Vagina (tissue), 2 donors: ENCODE measurements around the gene MTA3. TPM values are rescaled to one million over a fixed set of nuclear protein-coding genes. Genes with fewer than 3 reads are reported as not detected.

Experiments used
- DNase-seq, 2 donors: peaks; one replicate each; pipeline ENCODE4 v3.0.0-alpha.2; 2017; ENCODE audit errors: extremely low spot score in 2 of 2
- H3K27ac ChIP-seq: fragments of 200-600 bp; sonication (generic); one replicate; pipeline ENCODE4 v1.5.1; 2019
- H3K27me3 ChIP-seq: fragments of 200-600 bp; sonication (generic); one replicate; pipeline ENCODE4 v1.5.1; 2019
- H3K36me3 ChIP-seq, 2 donors: fragments of 200-600 bp; sonication (generic); one replicate each; pipeline ENCODE4 v1.5.1; 2017 to 2019
- H3K4me1 ChIP-seq: fragments of 200-600 bp; sonication (generic); one replicate; pipeline ENCODE4 v1.5.1; 2019
- H3K4me3 ChIP-seq, 2 donors: fragments of 200-600 bp; sonication (generic); 1 replicate in 1 of 2; 2 replicates in 1 of 2; pipeline ENCODE4 v1.5.1; 2016 to 2019
- H3K9me3 ChIP-seq: fragments of 200-600 bp; sonication (generic); one replicate; pipeline ENCODE4 v1.5.1; 2019
- POLR2A ChIP-seq, 2 donors: fragments of 450-650 bp; IDR thresholded peaks; one replicate each; pipeline ENCODE4 v1.6.1; 2017; ENCODE audit warnings: antibody characterized with exemption in 2 of 2, mild to moderate bottlenecking in 2 of 2, moderate library complexity in 2 of 2
- POLR2AphosphoS5 ChIP-seq, 2 donors: sonication (generic); formaldehyde crosslinking; IDR thresholded peaks; one replicate each; pipeline ENCODE4 v1.9.0; 2017; ENCODE audit warnings: antibody characterized with exemption in 2 of 2, mild to moderate bottlenecking in 2 of 2, low read depth in 1 of 2; ENCODE audit not compliant: insufficient read depth in 1 of 2
- intact Hi-C: fragments of 100-400 bp; cut with DNase I; formaldehyde crosslinking; loops from one replicate; pipeline ENCODE4 v1.15.1; 2023
- total RNA-seq: library from RNA; depleted of rRNA; stranded (reverse); fragments of >200 nt; gene quantifications from one replicate; pipeline ENCODE4 v1.2.3, GENCODE V29; 2016
- TF ChIP-seq, protein P1 (sequence below), 3 experiments: fragments of 450-650 bp in 2 of 3; fragments of 200-600 bp in 1 of 3; sonication (generic) in 1 of 3; IDR thresholded peaks; one replicate each; pipeline ENCODE4 v1.5.1; 2017 to 2019; ENCODE audit warnings: antibody characterized with exemption in 3 of 3, mild to moderate bottlenecking in 2 of 3, moderate library complexity in 2 of 3

Gene MTA3
- total RNA-seq, 1 donor from 2014 or later, result 46.7 TPM

DNA sequence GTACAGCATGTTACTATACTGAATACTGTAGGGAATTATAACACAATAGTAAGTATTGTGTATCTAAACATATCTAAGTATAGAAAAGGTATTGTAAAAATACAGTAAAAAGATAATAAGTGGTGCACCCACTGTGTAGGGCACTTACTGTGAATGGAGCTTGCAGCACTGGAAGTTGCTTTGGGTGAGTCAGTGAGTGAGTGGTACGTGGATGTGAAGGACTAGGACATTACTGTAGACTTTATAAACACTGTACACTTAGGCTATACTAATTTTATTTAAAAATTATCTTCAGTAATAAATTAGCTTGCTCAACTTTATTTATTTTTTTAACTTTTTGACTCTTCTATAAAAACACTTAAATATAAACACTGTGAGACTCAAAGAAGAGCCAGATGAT, 82.6 kb downstream of the MTA3 start:
- peaks cover 6% of the 10 kb centered on the region for H3K4me1 ChIP-seq
- no peak overlapping the region for H3K27ac ChIP-seq
- H3K27me3 ChIP-seq, result no peaks in the 10 kb centered on the region
- intact Hi-C loops, result no loop called here
- no peaks in the 10 kb centered on the region for H3K9me3 ChIP-seq
- peaks cover 0 to 5% of the 10 kb centered on the region in 2 donors for H3K36me3 ChIP-seq
- H3K4me3 ChIP-seq, result no peak overlapping the region
- no peak for DNase-seq
- TF ChIP-seq POLR2A (IDR thresholded peaks at IDR 0.05) (no peak), POLR2AphosphoS5 (IDR thresholded peaks at IDR 0.05; ENCODE audit: insufficient read depth in 1 of 2, low read depth in 1 of 2) (no peak)
- TF ChIP-seq, protein P1, sequence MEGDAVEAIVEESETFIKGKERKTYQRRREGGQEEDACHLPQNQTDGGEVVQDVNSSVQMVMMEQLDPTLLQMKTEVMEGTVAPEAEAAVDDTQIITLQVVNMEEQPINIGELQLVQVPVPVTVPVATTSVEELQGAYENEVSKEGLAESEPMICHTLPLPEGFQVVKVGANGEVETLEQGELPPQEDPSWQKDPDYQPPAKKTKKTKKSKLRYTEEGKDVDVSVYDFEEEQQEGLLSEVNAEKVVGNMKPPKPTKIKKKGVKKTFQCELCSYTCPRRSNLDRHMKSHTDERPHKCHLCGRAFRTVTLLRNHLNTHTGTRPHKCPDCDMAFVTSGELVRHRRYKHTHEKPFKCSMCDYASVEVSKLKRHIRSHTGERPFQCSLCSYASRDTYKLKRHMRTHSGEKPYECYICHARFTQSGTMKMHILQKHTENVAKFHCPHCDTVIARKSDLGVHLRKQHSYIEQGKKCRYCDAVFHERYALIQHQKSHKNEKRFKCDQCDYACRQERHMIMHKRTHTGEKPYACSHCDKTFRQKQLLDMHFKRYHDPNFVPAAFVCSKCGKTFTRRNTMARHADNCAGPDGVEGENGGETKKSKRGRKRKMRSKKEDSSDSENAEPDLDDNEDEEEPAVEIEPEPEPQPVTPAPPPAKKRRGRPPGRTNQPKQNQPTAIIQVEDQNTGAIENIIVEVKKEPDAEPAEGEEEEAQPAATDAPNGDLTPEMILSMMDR (IDR thresholded peaks at IDR 0.05), result no peak

DNA sequence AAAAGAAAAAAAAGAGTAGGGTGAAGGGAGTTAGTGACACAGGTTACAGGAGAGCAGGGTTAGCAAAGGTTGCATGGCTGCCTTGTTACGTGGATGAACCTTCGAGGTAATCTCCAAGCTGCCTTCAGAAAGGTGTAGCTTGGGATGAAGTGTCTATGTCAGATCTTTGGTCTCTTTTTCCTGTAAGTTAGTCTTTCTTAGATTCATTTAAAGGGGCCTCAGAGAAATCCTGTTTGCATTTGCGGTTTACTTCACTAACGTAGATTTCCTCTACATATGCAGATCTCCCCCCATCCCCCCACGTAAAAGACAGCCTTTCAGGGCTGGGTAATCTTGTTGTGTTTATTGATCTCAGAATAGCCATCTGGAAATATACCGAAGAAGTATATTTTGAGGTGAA, 83.7 kb downstream of the MTA3 start:
- intact Hi-C loops, result no loop called here
- H3K27me3 ChIP-seq, result no peaks in the 10 kb centered on the region
- DNase-seq, result no peak
- no peak overlapping the region for H3K4me3 ChIP-seq
- no peaks in the 10 kb centered on the region for H3K9me3 ChIP-seq
- H3K36me3 ChIP-seq, result no peaks in the 10 kb centered on the region
- TF ChIP-seq POLR2AphosphoS5 (IDR thresholded peaks at IDR 0.05; ENCODE audit: insufficient read depth in 1 of 2, low read depth in 1 of 2), result no peak
- TF ChIP-seq POLR2A (IDR thresholded peaks at IDR 0.05), result no peak
- TF ChIP-seq, protein P1 (IDR thresholded peaks at IDR 0.05), result no peak
- peaks cover 6% of the 10 kb centered on the region for H3K4me1 ChIP-seq
- no peak overlapping the region for H3K27ac ChIP-seq

DNA sequence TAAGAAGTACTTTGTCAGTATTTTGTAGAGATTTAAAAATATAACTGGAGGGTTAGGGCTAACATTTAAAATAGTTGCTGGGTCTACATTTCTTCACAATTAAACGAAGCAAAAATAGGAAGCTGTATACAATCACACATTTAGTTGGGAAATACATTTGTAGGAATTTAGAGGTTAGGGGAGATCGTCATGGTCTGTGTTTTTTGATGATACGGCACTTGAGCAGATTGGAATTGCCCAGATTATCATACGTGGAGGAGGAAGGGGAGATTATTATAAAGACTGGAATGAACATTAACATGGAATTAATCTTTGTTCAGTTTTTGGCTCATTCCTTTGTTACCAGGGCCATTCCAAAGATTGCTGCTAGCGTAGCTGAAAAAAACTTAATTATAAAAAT, 84.6 kb downstream of the MTA3 start:
- intact Hi-C loops, result no loop called here
- no peak for TF ChIP-seq POLR2AphosphoS5 (IDR thresholded peaks at IDR 0.05; ENCODE audit: insufficient read depth in 1 of 2, low read depth in 1 of 2)
- TF ChIP-seq POLR2A (IDR thresholded peaks at IDR 0.05), result no peak
- TF ChIP-seq, protein P1 (IDR thresholded peaks at IDR 0.05), result no peak
- Histone ChIP-seq H3K36me3 (no peaks in the 10 kb centered on the region), H3K4me1 (peaks cover 6% of the 10 kb centered on the region), H3K27me3 (no peaks in the 10 kb centered on the region), H3K9me3 (no peaks in the 10 kb centered on the region), H3K4me3 (no peak overlapping the region), H3K27ac (no peak overlapping the region)
- no peak for DNase-seq

- H3K27me3 ChIP-seq, result no peaks in the 10 kb centered on the region
- no peaks in the 10 kb centered on the region for H3K9me3 ChIP-seq
- intact Hi-C loops, result no loop called here
- H3K4me1 ChIP-seq, result peaks cover 6% of the 10 kb centered on the region
- no peak overlapping the region for H3K27ac ChIP-seq
- no peak overlapping the region for H3K4me3 ChIP-seq
- no peaks in the 10 kb centered on the region for H3K36me3 ChIP-seq
- TF ChIP-seq POLR2A (IDR thresholded peaks at IDR 0.05) (no peak), POLR2AphosphoS5 (IDR thresholded peaks at IDR 0.05; ENCODE audit: insufficient read depth in 1 of 2, low read depth in 1 of 2) (no peak)
- TF ChIP-seq, protein P1 (IDR thresholded peaks at IDR 0.05), result no peak
- DNase-seq, result no peak
Measured at GRCh38 chr2:42653908-42654445, 85.5 kb downstream of the MTA3 start.

DNA sequence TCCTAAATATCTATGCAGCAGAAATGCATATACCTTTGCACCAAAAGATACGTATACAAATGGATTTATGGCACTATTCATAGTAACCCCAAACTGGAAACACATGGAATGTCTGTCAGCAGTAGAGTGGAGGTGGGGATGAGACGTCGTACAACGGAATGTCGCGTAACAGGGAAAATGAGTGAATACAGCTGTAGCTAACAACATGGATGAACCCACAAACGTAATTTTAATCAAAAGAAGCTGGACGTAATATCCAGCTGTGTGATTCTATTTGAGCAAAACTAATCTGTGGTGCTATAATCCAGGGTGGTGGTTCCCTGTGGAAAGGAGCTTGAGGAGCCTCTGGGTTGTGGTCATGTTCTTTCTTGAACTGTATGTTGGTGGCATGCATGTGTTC, 89.9 kb downstream of the MTA3 start:
- H3K9me3 ChIP-seq, result no peaks in the 10 kb centered on the region
- no peaks in the 10 kb centered on the region for H3K27me3 ChIP-seq
- H3K36me3 ChIP-seq, result no peaks in the 10 kb centered on the region
- H3K4me1 ChIP-seq, result peaks cover 6% of the 10 kb centered on the region
- no peak for DNase-seq
- no peak overlapping the region for H3K27ac ChIP-seq
- TF ChIP-seq, protein P1 (IDR thresholded peaks at IDR 0.05), result no peak
- no peak for TF ChIP-seq POLR2A (IDR thresholded peaks at IDR 0.05)
- no peak for TF ChIP-seq POLR2AphosphoS5 (IDR thresholded peaks at IDR 0.05; ENCODE audit: insufficient read depth in 1 of 2, low read depth in 1 of 2)
- intact Hi-C loops, result no loop called here
- no peak overlapping the region for H3K4me3 ChIP-seq
